Psoas muscle (tissue), 8 donors: ENCODE data around the gene CPNE7. TPM values are rescaled to one million over a fixed set of nuclear protein-coding genes. Genes with fewer than 3 reads are reported as not detected.

Experiments
- ATAC-seq, 4 donors: fragments of 200-7000 bp; cut with Tn5 transposase; one replicate each; pipeline ENCODE4 v1.9.1; 2020; ENCODE audit warnings: moderate library complexity in 3 of 4, mild to moderate bottlenecking in 2 of 4
- DNase-seq, 2 donors: peaks; one replicate each; pipeline ENCODE4 v3.0.0-alpha.2; 2020
- H3K27ac ChIP-seq: fragments of 200-600 bp; one replicate; pipeline ENCODE4 v1.8.0; 2022
- H3K27me3 ChIP-seq, 3 donors: fragments of 200-600 bp in 1 of 3; one replicate each; pipeline versions ENCODE4 v1.6.1 to v1.8.0; 2013 to 2022; ENCODE audit warnings: low read length in 2 of 3, mild to moderate bottlenecking in 2 of 3, moderate library complexity in 1 of 3; ENCODE audit not compliant: insufficient read depth in 3 of 3
- H3K36me3 ChIP-seq, 2 donors: fragments of 200-600 bp in 1 of 2; one replicate each; pipeline versions ENCODE4 v1.6.1 to v1.8.0; 2013 to 2022; ENCODE audit warnings: low read depth in 1 of 2, mild to moderate bottlenecking in 1 of 2, moderate library complexity in 1 of 2; ENCODE audit not compliant: insufficient read depth in 1 of 2
- H3K4me1 ChIP-seq: fragments of 200-600 bp; one replicate; pipeline ENCODE4 v1.8.0; 2022
- H3K4me3 ChIP-seq: fragments of 200-600 bp; one replicate; pipeline ENCODE4 v1.8.0; 2022; ENCODE audit warnings: mild to moderate bottlenecking
- H3K9me3 ChIP-seq: fragments of 200-600 bp; one replicate; pipeline ENCODE4 v1.8.0; 2022
- CTCF ChIP-seq: fragments of 200-600 bp; IDR thresholded peaks from one replicate; pipeline ENCODE4 v1.8.0; 2022; ENCODE audit warnings: antibody characterized with exemption
- WGBS, 3 donors: extraction: QIAGEN DNeasy Blood & Tissue Kit; methylation state at CpG; one replicate each; pipeline versions ENCODE4 v1.1.6 to v1.1.7; 2013; 5-methylcytosine and 5-hydroxymethylcytosine counted together
- intact Hi-C, 2 donors: fragments of 100-400 bp; cut with DNase I; formaldehyde crosslinking; loops; one replicate each; pipeline versions ENCODE4 v1.11.0 to v1.14.2; 2022
- polyA plus RNA-seq, 3 donors: library from polyadenylated mRNA; stranded (reverse); fragments of 200-250 nt; gene quantifications; one replicate each; pipeline ENCODE4 v1.2.3, GENCODE V29; 2013
- total RNA-seq, 4 donors: library from RNA; stranded (reverse); fragmentation: NEBNext Ultra II Directional in 2 of 4; extraction: Animal tissue kit (Norgen Biotek cat#: 25700) in 2 of 4; gene quantifications; one replicate each; pipeline versions ENCODE4 v1.2.1 to v1.2.4, GENCODE V29; 2021 to 2023
- donor health status: healthy with polysubstance abuse.
- donor health status: DM: no; HTN: no; CAD: no; lungs with moderate emphysema.
- donor health status: Bipolar disorder and iron deficiency.
- donor health status: healthy.
- donor health status: DM: yes; HTN: yes; CAD: no.
- donor health status: DM: no; HTN: no; CAD: no.
- donor health status: DM: no; HTN: no; CAD: no.
- donor health status: DM: yes; HTN: yes; CAD: no.

CPNE7 gene
- total and polyA plus RNA-seq, 7 donors: 0.08 to 0.21 TPM; not detected in 5

GRCh38 chr16:89548344-89549006 lies 27.1 kb upstream of the CPNE7 start:
- Histone ChIP-seq H3K27ac (no peak overlapping the region), H3K9me3 (no peaks in the 10 kb centered on the region), H3K4me3 (no peak overlapping the region), H3K4me1 (no peaks in the 10 kb centered on the region), H3K27me3 (no peaks in the 10 kb centered on the region), H3K36me3 (peaks cover 14 to 98% of the 10 kb centered on the region in 2 donors)
- DNase-seq (no peak), ATAC-seq (no peak)
- intact Hi-C loops: no loop called here
- TF ChIP-seq CTCF: no peak
- 87 to 91% (median 87%) methylated on average over 28 of the region's 28 CpGs for whole genome bisulfite sequencing, 3 donors

DNA sequence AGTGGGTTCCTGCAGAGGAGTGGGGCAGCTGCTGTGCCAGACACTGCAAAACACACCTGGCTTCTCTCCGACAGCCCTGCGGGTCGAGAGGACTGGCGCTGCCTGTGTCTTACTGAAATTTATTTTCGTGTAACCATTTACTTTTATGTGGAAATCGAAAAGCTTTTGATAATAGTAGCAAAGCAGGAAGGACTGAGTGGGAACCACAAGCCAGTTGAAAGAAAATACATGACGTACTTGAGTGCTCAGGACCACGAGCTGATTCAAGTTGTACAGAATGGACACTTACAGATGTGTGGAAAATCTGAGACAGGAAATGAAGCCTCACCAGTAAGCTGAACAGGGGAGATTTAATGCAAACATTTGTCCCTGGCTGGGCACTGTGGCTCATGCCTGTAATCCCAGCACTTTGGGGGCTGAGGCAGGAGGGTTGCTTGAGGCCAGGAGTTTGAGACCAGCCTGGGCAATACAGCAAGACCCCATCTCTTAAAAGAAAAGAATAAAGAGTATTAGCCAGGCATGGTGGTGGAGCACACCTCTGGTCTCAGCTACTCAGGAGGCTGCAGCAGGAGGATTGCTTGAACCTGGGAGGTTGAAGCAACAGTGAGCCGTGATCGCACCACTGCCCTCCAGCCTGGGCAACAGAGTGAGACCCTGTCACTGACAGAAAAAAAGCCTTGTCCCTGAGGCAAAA lies 26.4 kb upstream of the CPNE7 start:
- intact Hi-C loops: no loop called here
- Histone ChIP-seq H3K4me3 (no peak overlapping the region), H3K4me1 (no peaks in the 10 kb centered on the region), H3K9me3 (no peaks in the 10 kb centered on the region), H3K36me3 (peaks cover 14 to 99% of the 10 kb centered on the region in 2 donors), H3K27ac (no peak overlapping the region), H3K27me3 (no peaks in the 10 kb centered on the region)
- TF ChIP-seq CTCF: no peak
- ATAC-seq (no peak), DNase-seq (no peak)
- 87 to 92% (median 91%) methylated on average over 10 of the region's 10 CpGs for WGBS, 3 donors

GRCh38 chr16:89550421-89551007 lies 25.0 kb upstream of the CPNE7 start:
- intact Hi-C loops: no loop called here
- Histone ChIP-seq H3K27ac (no peak overlapping the region), H3K27me3 (no peaks in the 10 kb centered on the region), H3K4me3 (no peak overlapping the region), H3K36me3 (peaks cover 14 to 100% of the 10 kb centered on the region in 2 donors), H3K9me3 (no peaks in the 10 kb centered on the region), H3K4me1 (no peaks in the 10 kb centered on the region)
- DNase-seq: no peak
- ATAC-seq: peak in 2 of 4 donors; percentile 13 to 18
- WGBS, 3 donors: 88 to 92% (median 91%) methylated on average over 22 of the region's 22 CpGs
- no peak for TF ChIP-seq CTCF

DNA sequence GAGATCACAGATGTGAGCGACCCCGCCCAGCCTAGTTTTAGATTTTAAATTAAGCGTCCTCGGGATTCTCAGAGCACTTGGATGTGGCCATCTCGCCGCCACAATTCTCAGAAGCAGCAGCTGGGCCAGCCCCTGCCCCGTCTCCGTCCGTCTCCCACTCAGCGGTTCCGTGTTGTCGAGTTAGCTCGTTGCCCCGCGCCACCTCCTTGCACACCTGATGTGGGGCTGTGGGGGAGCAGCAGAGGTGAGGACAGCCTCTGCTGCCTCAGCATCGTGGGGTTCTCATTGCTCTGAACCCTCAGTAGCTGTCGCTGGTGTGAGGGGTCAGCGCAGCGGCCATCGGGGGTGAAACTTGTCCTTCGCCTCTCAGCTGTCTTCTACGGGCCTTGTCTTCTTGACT lies 23.2 kb upstream of the CPNE7 start:
- 94 to 96% (median 96%) methylated on average over 21 to 22 of the region's 22 CpGs for WGBS, 3 donors
- TF ChIP-seq CTCF: no peak
- H3K27me3 ChIP-seq: no peaks in the 10 kb centered on the region
- no peak overlapping the region for H3K27ac ChIP-seq
- ATAC-seq (no peak), DNase-seq (no peak)
- H3K9me3 ChIP-seq: no peaks in the 10 kb centered on the region
- no peak overlapping the region for H3K4me3 ChIP-seq
- H3K36me3 ChIP-seq: peaks cover 14 to 99% of the 10 kb centered on the region in 2 donors
- intact Hi-C loops: no loop called here
- H3K4me1 ChIP-seq: no peaks in the 10 kb centered on the region
